Breast epithelium (tissue), 3 donors: Measurements from ENCODE around the gene SMCR8.

Experiments used
- POLR2A ChIP-seq: fragments of 450-650 bp; IDR thresholded peaks from one replicate; pipeline ENCODE4 v1.6.1; 2016; ENCODE audit warnings: antibody characterized with exemption, mild to moderate bottlenecking, moderate library complexity
- POLR2AphosphoS5 ChIP-seq, 3 donors: sonication (generic); formaldehyde crosslinking; IDR thresholded peaks; one replicate each; pipeline ENCODE4 v1.6.1; 2017; ENCODE audit warnings: antibody characterized with exemption in 3 of 3
- TF ChIP-seq, protein P1 (sequence below), 3 donors: fragments of 450-650 bp; IDR thresholded peaks; one replicate each; pipeline ENCODE4 v1.5.1; 2016 to 2017; ENCODE audit warnings: antibody characterized with exemption in 3 of 3, mild to moderate bottlenecking in 3 of 3, moderate library complexity in 3 of 3

DNA sequence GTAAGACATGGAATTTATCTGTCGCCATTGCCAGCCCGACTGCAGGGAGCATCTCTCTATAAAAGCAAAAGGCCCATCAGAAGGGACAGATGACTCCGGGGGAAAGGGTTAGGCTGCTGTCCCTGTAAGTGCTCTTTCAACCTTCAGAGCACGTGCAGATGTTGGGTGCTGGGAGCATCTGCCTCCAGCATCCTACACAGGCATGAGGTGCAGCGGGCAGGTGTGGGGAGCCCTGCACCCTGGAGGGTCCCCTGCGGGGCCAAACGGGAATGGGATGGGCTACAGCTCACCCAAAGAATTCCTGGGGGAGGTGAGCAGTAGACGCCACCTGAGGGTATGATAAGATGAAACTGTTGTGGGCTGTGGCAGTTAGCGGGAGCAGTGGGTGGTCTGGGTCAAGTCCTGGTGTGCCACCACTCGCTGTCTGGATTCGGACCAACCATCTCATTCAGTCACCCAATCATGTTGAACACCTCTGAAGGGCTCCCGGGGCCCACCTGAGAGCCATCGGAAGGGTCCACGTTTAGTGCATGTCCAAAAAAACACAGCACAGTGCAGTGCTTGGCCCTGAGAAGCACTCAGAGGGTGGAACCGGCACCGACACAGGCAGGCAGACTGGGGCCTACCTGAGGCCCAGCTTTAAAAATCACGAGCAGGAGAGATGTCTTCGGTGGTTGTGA, 3.8 kb downstream of the SMCR8 start:
- TF ChIP-seq, protein P1, sequence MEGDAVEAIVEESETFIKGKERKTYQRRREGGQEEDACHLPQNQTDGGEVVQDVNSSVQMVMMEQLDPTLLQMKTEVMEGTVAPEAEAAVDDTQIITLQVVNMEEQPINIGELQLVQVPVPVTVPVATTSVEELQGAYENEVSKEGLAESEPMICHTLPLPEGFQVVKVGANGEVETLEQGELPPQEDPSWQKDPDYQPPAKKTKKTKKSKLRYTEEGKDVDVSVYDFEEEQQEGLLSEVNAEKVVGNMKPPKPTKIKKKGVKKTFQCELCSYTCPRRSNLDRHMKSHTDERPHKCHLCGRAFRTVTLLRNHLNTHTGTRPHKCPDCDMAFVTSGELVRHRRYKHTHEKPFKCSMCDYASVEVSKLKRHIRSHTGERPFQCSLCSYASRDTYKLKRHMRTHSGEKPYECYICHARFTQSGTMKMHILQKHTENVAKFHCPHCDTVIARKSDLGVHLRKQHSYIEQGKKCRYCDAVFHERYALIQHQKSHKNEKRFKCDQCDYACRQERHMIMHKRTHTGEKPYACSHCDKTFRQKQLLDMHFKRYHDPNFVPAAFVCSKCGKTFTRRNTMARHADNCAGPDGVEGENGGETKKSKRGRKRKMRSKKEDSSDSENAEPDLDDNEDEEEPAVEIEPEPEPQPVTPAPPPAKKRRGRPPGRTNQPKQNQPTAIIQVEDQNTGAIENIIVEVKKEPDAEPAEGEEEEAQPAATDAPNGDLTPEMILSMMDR (IDR thresholded peaks at IDR 0.05): no peak
- TF ChIP-seq POLR2A: no peak
- no peak for TF ChIP-seq POLR2AphosphoS5 (IDR thresholded peaks at IDR 0.05)
